ENCODE results near the gene MCM3.

The MCM3 gene

DNA sequence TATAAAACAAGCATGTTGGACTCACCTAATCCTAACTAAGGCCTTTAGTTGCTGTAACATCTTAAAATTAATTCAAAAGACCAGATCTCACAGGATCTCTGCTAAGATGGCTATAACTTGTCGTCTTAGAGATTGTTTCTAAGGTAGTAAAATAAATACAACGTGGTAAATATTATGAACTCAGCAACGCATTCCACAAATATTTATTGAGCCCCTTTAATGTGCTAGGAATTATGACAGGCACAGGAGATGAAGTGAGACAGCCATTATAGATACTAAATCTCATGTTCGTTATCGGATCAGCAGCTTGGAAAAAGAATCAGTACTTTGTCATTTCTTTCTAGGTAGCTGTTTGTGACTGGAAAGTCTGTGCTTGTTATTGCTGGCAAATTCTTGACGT lies 20.9 kb upstream of the MCM3 start:
- no peak for DNase-seq
- in situ Hi-C loops (cut with MboI; ENCODE audit: low pct_unique_long_range_greater_than_20kb, low sequenced_read_pairs) = no loop called here

GRCh38 chr6:52304983-52305390 lies 20.4 kb upstream of the MCM3 start:
- DNase-seq = no peak
- in situ Hi-C loops (cut with MboI; ENCODE audit: low pct_unique_long_range_greater_than_20kb, low sequenced_read_pairs) = no loop called here

- no peak for DNase-seq
Measured at GRCh38 chr6:52303178-52303577, 18.6 kb upstream of the MCM3 start.

GRCh38 chr6:52301326-52301725 lies 16.8 kb upstream of the MCM3 start:
- in situ Hi-C loops (cut with MboI; ENCODE audit: low pct_unique_long_range_greater_than_20kb, low sequenced_read_pairs) = no loop called here
- DNase-seq = no peak

More at GRCh38 chr6:52303178-52303577, 18.6 kb upstream of the MCM3 start:
- in situ Hi-C loops (cut with MboI; ENCODE audit: low pct_unique_long_range_greater_than_20kb, low sequenced_read_pairs) = no loop called here

DNA sequence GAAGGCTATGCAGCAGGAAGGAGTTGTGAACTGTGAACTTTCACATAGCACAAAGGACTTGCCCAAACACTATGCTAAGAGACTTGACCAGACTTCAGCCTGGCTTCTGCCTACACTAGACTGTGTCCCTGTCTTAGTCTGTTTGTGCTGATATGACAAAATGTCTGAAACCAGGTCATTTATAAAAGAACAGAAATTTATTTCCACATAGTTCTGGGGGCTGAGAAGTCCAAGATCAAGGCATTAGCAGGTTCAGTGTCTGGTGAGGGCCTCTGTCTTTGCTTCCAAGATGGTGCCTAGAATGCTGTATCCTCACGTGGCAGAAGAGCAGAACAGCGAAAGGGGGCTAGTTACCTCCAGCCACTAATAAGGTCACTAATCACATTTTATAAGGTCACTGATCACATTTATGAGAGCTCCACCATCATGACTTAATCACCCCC lies 16.0 kb upstream of the MCM3 start:
- in situ Hi-C loops (cut with MboI; ENCODE audit: low pct_unique_long_range_greater_than_20kb, low sequenced_read_pairs) = no loop called here
- DNase-seq = no peak

GRCh38 chr6:52299653-52300052 lies 15.1 kb upstream of the MCM3 start:
- no peak for DNase-seq
- in situ Hi-C loops (cut with MboI; ENCODE audit: low pct_unique_long_range_greater_than_20kb, low sequenced_read_pairs) = loop anchor here (25.0 kb wide), 2 partner anchors 88 to 363 kb away; partner anchors contain the start of gene TMEM14A

DNA sequence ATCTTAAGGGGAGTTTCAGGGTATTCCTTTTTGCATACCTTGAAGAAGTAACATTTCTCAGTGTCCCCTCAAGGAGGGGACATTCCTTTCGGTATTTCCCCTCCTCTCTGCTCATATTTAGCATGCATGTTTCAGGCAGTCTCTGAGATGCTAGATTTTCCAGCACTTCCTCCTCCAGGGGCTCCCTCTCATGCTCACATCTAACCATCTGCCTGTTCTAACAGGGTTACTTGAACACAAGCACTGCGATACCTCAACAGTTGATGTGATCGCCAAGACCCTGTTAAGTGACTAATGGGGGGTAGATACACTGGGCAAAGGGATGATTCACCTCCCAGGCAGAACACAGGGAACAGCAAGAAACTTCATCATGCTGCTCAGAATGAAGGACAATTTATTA lies 12.9 kb upstream of the MCM3 start:
- in situ Hi-C loops (cut with MboI; ENCODE audit: low pct_unique_long_range_greater_than_20kb, low sequenced_read_pairs) = loop anchor here (25.0 kb wide), 2 partner anchors 90 to 365 kb away; partner anchors contain the start of gene TMEM14A
- DNase-seq = no peak

DNA sequence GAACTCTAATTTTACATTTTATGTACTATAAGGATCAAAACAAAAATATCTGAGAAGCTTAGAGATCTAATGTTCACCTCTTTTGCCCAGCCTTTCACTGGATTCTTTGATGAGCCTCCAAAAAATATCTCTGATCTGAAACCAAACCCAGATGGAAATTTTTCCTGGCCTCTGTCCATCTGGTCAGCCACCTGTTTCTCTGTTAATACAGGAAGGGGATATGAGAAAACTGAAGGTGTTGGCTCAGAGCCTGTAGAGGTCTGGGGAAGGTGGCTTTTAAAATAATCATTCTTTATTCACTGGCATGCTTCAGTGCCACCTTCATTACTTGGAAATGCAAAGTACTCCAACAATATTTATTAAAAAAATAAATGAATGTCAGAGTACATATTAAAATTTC lies 8.5 kb upstream of the MCM3 start:
- no peak for DNase-seq
- in situ Hi-C loops (cut with MboI; ENCODE audit: low pct_unique_long_range_greater_than_20kb, low sequenced_read_pairs) = loop anchor here (25.0 kb wide), 2 partner anchors 94 to 369 kb away; partner anchors contain the start of gene TMEM14A

- in situ Hi-C loops (cut with MboI; ENCODE audit: low pct_unique_long_range_greater_than_20kb, low sequenced_read_pairs) = loop anchor here (25.0 kb wide), 2 partner anchors 98 to 373 kb away; partner anchors contain the start of gene TMEM14A
- DNase-seq = no peak
Measured at GRCh38 chr6:52288841-52289240, 4.3 kb upstream of the MCM3 start.

DNA sequence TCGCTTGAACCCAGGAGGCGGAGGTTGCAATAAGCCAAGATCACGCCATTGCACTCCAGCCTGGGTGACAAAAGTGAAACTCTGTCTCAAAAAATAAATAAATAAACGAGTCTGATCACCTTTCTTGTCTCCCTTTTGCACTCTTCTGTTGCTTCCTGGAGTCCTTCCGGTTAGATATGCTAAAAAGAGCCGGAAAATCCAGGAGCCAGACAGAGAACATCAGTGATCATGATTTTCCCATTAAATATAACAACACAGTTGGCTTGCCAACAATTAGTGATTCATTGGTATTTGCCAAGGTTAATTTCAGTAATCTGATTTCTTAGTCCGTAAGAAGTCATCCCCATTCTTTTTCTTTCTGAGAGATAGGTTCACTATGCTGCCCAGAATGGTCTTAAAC lies 3.7 kb upstream of the MCM3 start:
- in situ Hi-C loops (cut with MboI; ENCODE audit: low pct_unique_long_range_greater_than_20kb, low sequenced_read_pairs) = loop anchor here (25.0 kb wide), 2 partner anchors 99 to 374 kb away; partner anchors contain the start of gene TMEM14A
- no peak for DNase-seq

DNA sequence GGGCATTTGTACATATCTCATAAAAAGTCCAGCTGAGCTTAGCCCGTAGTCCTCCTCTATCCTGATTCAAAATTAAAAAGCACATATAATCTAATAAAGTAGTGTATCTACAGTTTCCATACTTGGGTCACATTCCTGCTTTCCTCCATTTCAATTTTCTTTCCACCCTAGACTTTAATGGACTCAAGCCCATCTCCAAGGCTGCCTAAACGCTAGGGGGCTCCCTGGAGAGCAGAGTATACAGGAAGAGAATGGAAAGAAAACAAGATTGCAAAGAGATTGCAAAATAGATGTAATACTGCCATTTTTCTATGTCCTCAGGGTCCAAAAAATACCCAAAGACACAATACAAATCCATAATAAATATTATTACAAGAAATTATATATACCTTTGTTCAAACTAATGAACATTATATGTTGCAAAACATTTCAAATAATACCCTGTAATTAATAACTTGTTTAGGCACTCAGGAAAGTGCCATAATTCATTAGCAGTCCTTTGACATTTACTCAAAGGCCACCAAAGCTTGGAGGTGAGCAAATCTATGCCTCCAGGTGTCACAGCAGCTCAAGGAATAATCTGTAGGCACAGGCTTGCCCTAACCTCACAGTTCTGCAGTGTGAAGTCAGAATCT lies 2.4 kb upstream of the MCM3 start:
- DNase-seq = peak; percentile 80
- in situ Hi-C loops (cut with MboI; ENCODE audit: low pct_unique_long_range_greater_than_20kb, low sequenced_read_pairs) = loop anchor here (25.0 kb wide), 2 partner anchors 100 to 375 kb away; partner anchors contain the start of gene TMEM14A

- DNase-seq = no peak
Measured at GRCh38 chr6:52285177-52286068, 881 bp upstream of the MCM3 start.

DNA sequence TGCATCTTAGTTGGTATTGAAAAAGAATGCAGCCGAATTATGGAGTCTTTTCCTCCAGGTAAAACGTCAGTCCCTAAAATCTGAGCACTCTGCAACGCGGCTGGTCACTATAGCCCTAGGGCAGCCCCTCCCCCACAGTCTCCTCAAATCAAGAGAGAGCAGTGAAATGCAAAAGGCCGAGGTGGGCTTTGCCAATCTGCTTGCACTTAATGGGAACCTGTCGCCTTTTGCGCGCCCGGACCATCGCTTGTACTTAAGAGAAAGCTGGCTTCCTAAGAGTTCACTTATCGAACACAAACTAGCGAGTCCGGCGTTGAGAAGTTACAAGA lies 447 bp downstream of the MCM3 start:
- in situ Hi-C loops (cut with MboI; ENCODE audit: low pct_unique_long_range_greater_than_20kb, low sequenced_read_pairs) = loop anchor here (25.0 kb wide), 2 partner anchors 103 to 378 kb away; partner anchors contain the start of gene TMEM14A
- DNase-seq = no peak

More at GRCh38 chr6:52285177-52286068, 881 bp upstream of the MCM3 start:
- in situ Hi-C loops (cut with MboI; ENCODE audit: low pct_unique_long_range_greater_than_20kb, low sequenced_read_pairs) = loop anchor here (25.0 kb wide), 2 partner anchors 102 to 377 kb away; partner anchors contain the start of gene TMEM14A

- in situ Hi-C loops (cut with MboI; ENCODE audit: low pct_unique_long_range_greater_than_20kb, low sequenced_read_pairs) = loop anchor here (25.0 kb wide), 2 partner anchors 104 to 379 kb away; partner anchors contain the start of gene TMEM14A
- no peak for DNase-seq
Measured at GRCh38 chr6:52283111-52283510, 1.4 kb downstream of the MCM3 start.

DNA sequence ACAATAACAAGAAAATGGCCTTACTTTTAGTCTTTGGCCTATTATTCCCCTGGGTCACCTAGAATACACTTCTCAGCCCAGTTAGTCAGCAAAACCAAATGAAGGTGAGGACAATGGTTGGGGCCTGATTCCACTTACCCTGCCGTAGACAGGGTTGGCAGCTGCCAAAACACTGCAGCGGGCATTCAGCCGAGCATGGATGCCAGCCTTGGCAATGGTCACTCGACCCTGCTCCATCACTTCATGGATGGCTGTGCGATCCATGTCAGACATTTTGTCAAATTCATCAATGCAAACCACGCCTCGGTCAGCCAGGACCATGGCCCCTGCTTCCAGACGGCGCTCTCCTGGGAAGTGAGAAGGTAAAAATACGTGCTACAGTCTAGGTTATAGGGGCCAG lies 8.4 kb downstream of the MCM3 start:
- in situ Hi-C loops (cut with MboI; ENCODE audit: low pct_unique_long_range_greater_than_20kb, low sequenced_read_pairs) = loop anchor here (25.0 kb wide), 2 partner anchors 111 to 386 kb away; partner anchors contain the start of gene TMEM14A
- DNase-seq = no peak

DNA sequence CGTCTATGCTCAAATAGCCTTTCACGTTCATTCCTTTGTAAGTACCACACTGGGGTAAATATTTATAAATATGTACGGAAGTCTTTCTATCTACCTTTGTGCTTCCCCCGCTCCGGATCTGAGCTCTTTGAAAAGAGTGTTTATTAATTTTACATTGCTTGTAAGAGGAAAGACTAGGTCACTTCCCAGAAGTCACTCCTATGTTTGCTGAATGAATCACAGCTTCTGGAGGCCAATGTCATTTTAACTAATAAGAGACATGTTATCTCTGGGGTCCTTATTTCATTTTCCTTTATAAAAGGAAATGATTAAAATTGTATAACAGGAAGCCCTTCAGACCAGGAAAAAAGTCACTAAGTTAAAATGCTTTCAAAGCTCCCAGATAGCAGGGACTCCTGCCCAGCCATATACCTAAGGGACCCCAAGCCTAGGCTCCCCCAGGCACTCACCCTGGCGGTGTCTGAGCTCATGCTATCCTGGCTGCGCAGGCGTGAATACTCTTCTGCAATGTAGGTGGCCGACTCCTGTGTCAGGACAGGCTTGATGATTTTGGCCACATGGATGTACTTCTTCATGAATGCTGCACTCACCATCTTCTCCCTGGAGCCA lies 12.6 kb downstream of the MCM3 start:
- in situ Hi-C loops (cut with MboI; ENCODE audit: low pct_unique_long_range_greater_than_20kb, low sequenced_read_pairs) = no loop called here
- DNase-seq = no peak

GRCh38 chr6:52263709-52264540 lies 20.6 kb downstream of the MCM3 start:
- in situ Hi-C loops (cut with MboI; ENCODE audit: low pct_unique_long_range_greater_than_20kb, low sequenced_read_pairs) = no loop called here
- peak; percentile 77 for DNase-seq

- no peak for DNase-seq
- in situ Hi-C loops (cut with MboI; ENCODE audit: low pct_unique_long_range_greater_than_20kb, low sequenced_read_pairs) = no loop called here
Measured at GRCh38 chr6:52262620-52263344, 21.8 kb downstream of the MCM3 start.

Data from KBM-7 (cell line).